Left colon (tissue), 2 donors: ENCODE measurements around the gene COPG1. TPM values are rescaled to one million over a fixed set of nuclear protein-coding genes. Genes with fewer than 3 reads are reported as not detected.
"Not testable (repeated sequence)": the region's sequence is repeated elsewhere in the genome, so short reads cannot be mapped to it uniquely, and the experiment has no call there.

Experiments used
- ATAC-seq: fragments of 200-7000 bp; cut with Tn5 transposase; one replicate; pipeline ENCODE4 v1.9.1; 2020; ENCODE audit warnings: mild to moderate bottlenecking, moderate library complexity
- DNase-seq, 2 donors: peaks; one replicate each; pipeline ENCODE4 v3.0.0-alpha.2; 2020
- intact Hi-C, 2 donors: fragments of 100-400 bp; cut with DNase I in 1 of 2; cut with micrococcal nuclease in 1 of 2; formaldehyde crosslinking; loops; one replicate each; pipeline versions ENCODE4 v1.11.2 to v1.14.0; 2022; cut with DNase I, micrococcal nuclease
- long read RNA-seq: library from polyadenylated mRNA; unstranded; transcript quantifications from one replicate; pipeline ENCODE4 v2.0.0, GENCODE V29; 2021
- total RNA-seq, 2 donors: library from RNA; stranded (reverse); fragmentation: NEBNext Ultra II Directional; extraction: Animal tissue kit (Norgen Biotek cat#: 25700); gene quantifications; one replicate each; pipeline ENCODE4 v1.2.1, GENCODE V29; 2021
- donor health status: DM: no; HTN: no; CAD: no.
- donor health status: DM: yes; HTN: yes; CAD: no.

The COPG1 gene
- total RNA-seq, result 100 to 1,000 TPM; 240 to 307 TPM
- long read RNA-seq, transcript COPG1-201 (24 exons, 3,078 nt), result major isoform, 410 of 620 reads
- long read RNA-seq, partial matches to known transcripts, result 170 of 620 reads
- long read RNA-seq, other reads (novel, unspliced or antisense), result 40 of 620 reads

- ATAC-seq (peak; percentile 88), DNase-seq (peak; percentile 81 to 89)
- intact Hi-C loops, result loop anchor here in 1 of 2 donors (5.0 kb wide), 1 partner anchor 67 kb away; the partner anchor contains the start of gene CNBP
Measured at GRCh38 chr3:129249284-129250065, at the start of gene COPG1. Gene COPG1 (plus strand): TSS chr3:129249606. CDS start chr3:129249710, 104 bp downstream.

GRCh38 chr3:129204473-129204872, 44.9 kb upstream of the COPG1 start:
- intact Hi-C loops, result no loop called here
- DNase-seq, result no peak
- no peak for ATAC-seq

GRCh38 chr3:129205109-129205832, 44.1 kb upstream of the COPG1 start:
- DNase-seq (no peak), ATAC-seq (no peak)
- intact Hi-C loops, result no loop called here

GRCh38 chr3:129207479-129207878, 41.9 kb upstream of the COPG1 start:
- ATAC-seq (no peak), DNase-seq (no peak)
- intact Hi-C loops, result no loop called here

GRCh38 chr3:129211345-129211744, 38.1 kb upstream of the COPG1 start:
- no peak for DNase-seq
- no peak for ATAC-seq
- intact Hi-C loops, result no loop called here

- ATAC-seq (peak; percentile 99), DNase-seq (peak; percentile 91)
Measured at GRCh38 chr3:129211772-129212171, 37.6 kb upstream of the COPG1 start.

GRCh38 chr3:129213238-129213637, 36.2 kb upstream of the COPG1 start:
- no peak for ATAC-seq

More at GRCh38 chr3:129211772-129212171, 37.6 kb upstream of the COPG1 start:
- intact Hi-C loops, result no loop called here

GRCh38 chr3:129218742-129219141, 30.7 kb upstream of the COPG1 start:
- intact Hi-C loops, result no loop called here
- no peak for DNase-seq
- ATAC-seq, result no peak

More at GRCh38 chr3:129213238-129213637, 36.2 kb upstream of the COPG1 start:
- no peak for DNase-seq
- intact Hi-C loops, result no loop called here

GRCh38 chr3:129224387-129224786, 25.0 kb upstream of the COPG1 start:
- DNase-seq, intact Hi-C loops: not testable (repeated sequence)
- peak; percentile 53 for ATAC-seq

GRCh38 chr3:129224984-129225393, 24.4 kb upstream of the COPG1 start:
- ATAC-seq (peak; percentile 96), DNase-seq (peak; percentile 76 to 89)
- intact Hi-C loops, result no loop called here

- ATAC-seq, result peak; percentile 24
- peak; percentile 59 to 83 for DNase-seq
- intact Hi-C loops, result no loop called here
Measured at GRCh38 chr3:129226374-129226773, 23.0 kb upstream of the COPG1 start.

- ATAC-seq, result no peak
- intact Hi-C loops, result no loop called here
- no peak for DNase-seq
Measured at GRCh38 chr3:129228891-129229585, 20.4 kb upstream of the COPG1 start.

GRCh38 chr3:129230311-129231019, 18.9 kb upstream of the COPG1 start:
- DNase-seq (no peak), ATAC-seq (peak; percentile 70)
- intact Hi-C loops, result no loop called here

GRCh38 chr3:129231331-129232119, 17.9 kb upstream of the COPG1 start:
- DNase-seq (no peak), ATAC-seq (no peak)
- intact Hi-C loops, result no loop called here

GRCh38 chr3:129233538-129233937, 15.9 kb upstream of the COPG1 start:
- DNase-seq (peak; percentile 33 to 59), ATAC-seq (peak; percentile 3)
- intact Hi-C loops, result no loop called here

- intact Hi-C loops, result no loop called here
- ATAC-seq, result no peak
- no peak for DNase-seq
Measured at GRCh38 chr3:129234441-129234840, 15.0 kb upstream of the COPG1 start.

GRCh38 chr3:129235344-129235917, 14.0 kb upstream of the COPG1 start:
- DNase-seq (no peak), ATAC-seq (peak; percentile 85)
- intact Hi-C loops, result no loop called here
